ENCODE measurements around the gene BTF3L4.

BTF3L4 gene

GRCh38 chr1:52122384-52122783, 66.3 kb downstream of the BTF3L4 start:
- DNase-seq, result no peak

GRCh38 chr1:52123622-52124021, 67.5 kb downstream of the BTF3L4 start:
- no peak for DNase-seq

DNA sequence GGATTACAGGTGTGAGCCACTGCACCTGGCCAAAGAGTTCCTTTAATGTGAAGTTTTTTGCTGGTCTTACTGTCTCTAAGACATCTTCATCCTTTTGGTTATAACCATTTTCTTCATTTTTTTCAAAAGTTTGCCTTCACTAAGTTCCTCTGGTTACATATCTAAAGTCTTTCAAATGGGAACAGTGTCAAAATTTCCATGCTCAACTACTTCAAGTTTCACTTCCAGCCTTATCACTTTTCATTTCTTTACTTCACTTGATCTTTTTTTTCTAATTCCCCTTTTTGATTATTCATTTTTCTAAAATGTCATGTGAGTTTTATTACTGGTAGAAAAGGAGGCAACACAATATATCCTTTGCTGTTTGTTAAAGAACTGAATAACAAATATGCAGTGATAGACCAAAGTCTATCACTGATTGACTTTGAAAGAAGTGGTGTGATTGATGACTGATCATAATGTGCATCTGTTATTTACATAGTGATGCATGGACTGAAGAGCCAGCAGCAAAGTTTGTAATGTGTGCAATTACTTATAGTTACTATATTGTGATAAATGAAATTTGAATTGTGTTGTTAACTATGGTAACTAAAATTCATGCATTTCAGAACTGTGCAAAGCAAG, 69.8 kb downstream of the BTF3L4 start:
- DNase-seq, result no peak

- DNase-seq, result no peak
These were observed 71.4 kb downstream of the BTF3L4 start for GRCh38 chr1:52127181-52128180.

GRCh38 chr1:52139817-52140540, 83.9 kb downstream of the BTF3L4 start:
- no peak for DNase-seq

Data from right kidney (tissue), 1 donor.